GM18508 (cell line): ENCODE results near the gene GGT6.
"Not testable (repeated sequence)": the region's sequence is repeated elsewhere in the genome, so short reads cannot be mapped to it uniquely, and the experiment has no call there.

Source experiments
- ATAC-seq: cut with Tn5 transposase; IDR thresholded peaks from one replicate; pipeline ENCODE4 v1.9.1; 2021; ENCODE audit warnings: moderate number of reproducible peaks; ENCODE audit not compliant: insufficient read depth, unreplicated experiment

The GGT6 gene

GRCh38 chr17:4592240-4593005 lies 32.0 kb upstream of the GGT6 start:
- ATAC-seq: no peak

- no peak for ATAC-seq
Measured at GRCh38 chr17:4591529-4591928, 31.2 kb upstream of the GGT6 start.

GRCh38 chr17:4590981-4591453 lies 30.6 kb upstream of the GGT6 start:
- no peak for ATAC-seq

GRCh38 chr17:4590042-4590441 lies 29.7 kb upstream of the GGT6 start:
- not testable (repeated sequence) for ATAC-seq

GRCh38 chr17:4588898-4589625 lies 28.7 kb upstream of the GGT6 start:
- ATAC-seq: no peak

GRCh38 chr17:4588391-4588790 lies 28.0 kb upstream of the GGT6 start:
- no peak for ATAC-seq

GRCh38 chr17:4587803-4588202 lies 27.4 kb upstream of the GGT6 start:
- no peak for ATAC-seq

GRCh38 chr17:4587195-4587594 lies 26.8 kb upstream of the GGT6 start:
- ATAC-seq: no peak

GRCh38 chr17:4586043-4586442 lies 25.7 kb upstream of the GGT6 start:
- ATAC-seq: no peak

GRCh38 chr17:4585638-4585994 lies 25.2 kb upstream of the GGT6 start:
- no peak for ATAC-seq

- no peak for ATAC-seq
Measured at GRCh38 chr17:4584917-4585637, 24.7 kb upstream of the GGT6 start.

GRCh38 chr17:4584101-4584916 lies 23.9 kb upstream of the GGT6 start, which contains the start of gene SMTNL2:
TSS of gene SMTNL2 (plus strand) at chr17:4584529. CDS start at chr17:4584606, 77 bp downstream.
- no peak for ATAC-seq

GRCh38 chr17:4583782-4584100 lies 23.4 kb upstream of the GGT6 start:
- ATAC-seq: no peak

- ATAC-seq: no peak
Measured at GRCh38 chr17:4583206-4583605, 22.8 kb upstream of the GGT6 start.

GRCh38 chr17:4582691-4583090 lies 22.3 kb upstream of the GGT6 start:
- no peak for ATAC-seq

- ATAC-seq: no peak
Measured at GRCh38 chr17:4582101-4582501, 21.7 kb upstream of the GGT6 start.

- no peak for ATAC-seq
Measured at GRCh38 chr17:4580291-4580690, 19.9 kb upstream of the GGT6 start.

- no peak for ATAC-seq
Measured at GRCh38 chr17:4579678-4580077, 19.3 kb upstream of the GGT6 start.

GRCh38 chr17:4578349-4578748 lies 18.0 kb upstream of the GGT6 start:
- not testable (repeated sequence) for ATAC-seq

- no peak for ATAC-seq
Measured at GRCh38 chr17:4577386-4577993, 17.1 kb upstream of the GGT6 start.
